Cardiac muscle cell (in vitro differentiated cells and primary cell): ENCODE measurements around the gene UBALD2. TPM values are rescaled to one million over a fixed set of nuclear protein-coding genes. Genes with fewer than 3 reads are reported as not detected.
"Not testable (repeated sequence)": the region's sequence is repeated elsewhere in the genome, so short reads cannot be mapped to it uniquely, and the experiment has no call there.

Source experiments
- DNase-seq, 2 donors: peaks; one replicate each; pipeline versions ENCODE4 v3.0.0 to v3.0.0-alpha.2; 2010 to 2017; ENCODE audit warnings: low read depth in 1 of 2, low spot score in 1 of 2
- H3K27ac ChIP-seq: fragments of 200-600 bp; sonication (generic); 2 replicates; pipeline ENCODE4 v1.5.1; 2016
- H3K27me3 ChIP-seq: fragments of 200-600 bp; sonication (generic); 2 replicates; pipeline ENCODE4 v1.6.0; 2016; ENCODE audit warnings: control low read depth
- H3K36me3 ChIP-seq: fragments of 200-600 bp; sonication (generic); 2 replicates; pipeline ENCODE4 v1.5.1; 2016; ENCODE audit warnings: control low read depth
- H3K4me1 ChIP-seq: fragments of 200-600 bp; sonication (generic); 2 replicates; pipeline ENCODE4 v1.8.1; 2017; ENCODE audit warnings: low read depth, mild to moderate bottlenecking, mixed run types
- H3K4me3 ChIP-seq: fragments of 200-600 bp; sonication (generic); 2 replicates; pipeline ENCODE4 v1.5.1; 2016; ENCODE audit warnings: mild to moderate bottlenecking
- H3K9me3 ChIP-seq: fragments of 200-600 bp; sonication (generic); 2 replicates; pipeline ENCODE4 v1.5.1; 2017; ENCODE audit warnings: low read depth, mild to moderate bottlenecking, control low read depth
- polyA plus RNA-seq: library from polyadenylated mRNA; unstranded; fragments of >200 nt; fragmentation: Nextera tagmentation; extraction: Ambion mirVana; gene quantifications from 2 replicates; pipeline ENCODE4 v1.2.1, GENCODE V29; 2016
- total RNA-seq: library from RNA; depleted of rRNA; stranded (reverse); fragments of >200 nt; gene quantifications from 2 replicates; pipeline ENCODE4 v1.2.3, GENCODE V29; 2016
- TF ChIP-seq, protein P1 (sequence below): IDR thresholded peaks from 2 replicates; pipeline ENCODE4 v1.5.1; 2012; ENCODE audit warnings: low read depth, mild to moderate bottlenecking, low read length

UBALD2 gene
- total and polyA plus RNA-seq, 2 experiments from 2014 or later = 13.2 to 23.2 TPM

- TF ChIP-seq, protein P1, sequence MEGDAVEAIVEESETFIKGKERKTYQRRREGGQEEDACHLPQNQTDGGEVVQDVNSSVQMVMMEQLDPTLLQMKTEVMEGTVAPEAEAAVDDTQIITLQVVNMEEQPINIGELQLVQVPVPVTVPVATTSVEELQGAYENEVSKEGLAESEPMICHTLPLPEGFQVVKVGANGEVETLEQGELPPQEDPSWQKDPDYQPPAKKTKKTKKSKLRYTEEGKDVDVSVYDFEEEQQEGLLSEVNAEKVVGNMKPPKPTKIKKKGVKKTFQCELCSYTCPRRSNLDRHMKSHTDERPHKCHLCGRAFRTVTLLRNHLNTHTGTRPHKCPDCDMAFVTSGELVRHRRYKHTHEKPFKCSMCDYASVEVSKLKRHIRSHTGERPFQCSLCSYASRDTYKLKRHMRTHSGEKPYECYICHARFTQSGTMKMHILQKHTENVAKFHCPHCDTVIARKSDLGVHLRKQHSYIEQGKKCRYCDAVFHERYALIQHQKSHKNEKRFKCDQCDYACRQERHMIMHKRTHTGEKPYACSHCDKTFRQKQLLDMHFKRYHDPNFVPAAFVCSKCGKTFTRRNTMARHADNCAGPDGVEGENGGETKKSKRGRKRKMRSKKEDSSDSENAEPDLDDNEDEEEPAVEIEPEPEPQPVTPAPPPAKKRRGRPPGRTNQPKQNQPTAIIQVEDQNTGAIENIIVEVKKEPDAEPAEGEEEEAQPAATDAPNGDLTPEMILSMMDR = no peak
- no peak for DNase-seq
- no peak overlapping the region for H3K4me3 ChIP-seq
- H3K27ac ChIP-seq = no peak overlapping the region
- no peaks in the 10 kb centered on the region for H3K9me3 ChIP-seq
- H3K27me3 ChIP-seq = no peaks in the 10 kb centered on the region
- H3K36me3 ChIP-seq = no peaks in the 10 kb centered on the region
- H3K4me1 ChIP-seq = peaks cover 3% of the 10 kb centered on the region
Measured at GRCh38 chr17:76253841-76254240, 11.3 kb upstream of the UBALD2 start.

DNA sequence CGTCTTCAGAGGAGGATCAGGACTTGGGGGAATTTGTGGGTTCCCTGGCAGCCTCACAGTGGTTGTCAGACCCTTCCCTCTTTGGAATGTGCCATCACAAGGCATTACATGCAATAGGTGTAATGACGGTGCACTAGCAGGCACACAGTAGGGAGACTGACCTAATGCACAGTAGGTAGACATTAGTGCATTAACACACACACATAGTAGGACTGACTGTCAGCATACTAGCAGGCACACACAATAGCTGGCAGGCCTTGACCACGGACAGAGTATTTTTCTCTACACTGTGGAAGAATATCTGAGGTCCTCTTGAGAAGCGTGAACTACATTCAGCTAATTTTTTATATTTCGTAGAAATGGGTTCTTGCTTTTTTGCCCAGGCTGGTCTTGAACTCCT is 10.9 kb upstream of the UBALD2 start:
- H3K9me3 ChIP-seq = no peaks in the 10 kb centered on the region
- H3K4me1 ChIP-seq = peaks cover 3% of the 10 kb centered on the region
- H3K4me3 ChIP-seq = no peak overlapping the region
- TF ChIP-seq, protein P1 = no peak
- no peak for DNase-seq
- H3K36me3 ChIP-seq = no peaks in the 10 kb centered on the region
- H3K27me3 ChIP-seq = no peaks in the 10 kb centered on the region
- no peak overlapping the region for H3K27ac ChIP-seq

DNA sequence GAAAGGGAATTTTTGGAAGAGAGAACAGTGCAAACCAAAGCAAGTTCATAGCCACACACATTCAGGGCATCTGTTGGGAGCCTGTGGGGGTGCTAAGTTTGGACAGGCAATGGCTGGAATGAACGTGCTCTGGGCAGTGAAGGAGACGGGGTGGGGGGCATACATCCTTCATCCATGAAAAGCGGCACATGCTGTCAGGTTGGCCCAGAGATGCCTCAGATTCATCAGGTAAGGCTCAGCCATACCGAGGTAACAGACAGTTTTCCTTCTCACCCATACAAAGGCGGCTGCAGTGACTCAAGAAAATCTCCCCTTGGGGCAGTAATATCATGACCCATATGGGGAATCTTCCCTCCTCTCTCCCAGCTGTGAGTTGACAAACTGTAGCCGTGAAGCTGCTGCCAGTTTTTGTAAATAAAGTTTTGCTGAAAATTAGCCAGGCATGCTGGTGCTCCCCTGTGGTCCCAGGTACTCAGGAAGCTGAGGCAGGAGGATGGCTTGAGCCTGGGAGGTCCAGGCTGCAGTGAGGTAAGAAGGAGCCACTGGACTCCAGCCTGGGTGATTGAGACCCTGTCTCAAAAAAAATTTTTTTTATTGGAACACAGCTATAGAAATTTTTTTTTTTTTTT is 9.2 kb upstream of the UBALD2 start:
- Histone ChIP-seq H3K4me1 (peaks cover 3% of the 10 kb centered on the region), H3K36me3 (no peaks in the 10 kb centered on the region), H3K9me3 (no peaks in the 10 kb centered on the region), H3K27me3 (no peaks in the 10 kb centered on the region), H3K27ac (no peak overlapping the region), H3K4me3 (no peak overlapping the region)
- TF ChIP-seq, protein P1 = no peak
- DNase-seq = no peak

DNA sequence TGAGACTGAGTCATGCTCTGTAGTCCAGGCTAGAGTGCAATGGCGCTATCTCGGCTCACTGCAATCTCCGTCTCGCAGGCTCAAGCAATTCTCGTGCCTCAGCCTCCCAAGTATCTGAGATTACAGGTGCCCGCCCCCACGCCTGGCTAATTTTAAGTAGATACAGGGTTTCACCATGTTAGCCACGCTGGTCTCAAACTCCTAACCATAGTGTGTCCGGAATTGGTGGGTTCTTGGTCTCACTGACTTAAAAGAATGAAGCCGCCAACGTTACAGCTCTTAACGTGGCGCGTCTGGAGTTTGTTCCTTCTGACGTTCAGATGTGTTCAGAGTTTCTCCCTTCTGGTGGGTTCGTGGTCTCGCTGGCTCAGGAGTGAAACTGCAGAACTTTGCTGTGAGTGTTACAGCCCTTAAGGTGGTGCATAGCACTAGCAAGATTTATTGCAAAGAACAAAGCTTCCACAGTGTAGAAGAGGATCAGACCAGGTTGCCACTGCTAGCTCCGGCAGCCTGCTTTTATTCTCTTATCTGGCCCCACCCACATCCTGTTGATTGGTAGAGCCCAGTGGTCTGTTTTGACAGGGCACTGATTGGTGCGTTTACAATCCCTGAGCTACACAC is 8.6 kb upstream of the UBALD2 start:
- not testable (repeated sequence) for H3K4me3 ChIP-seq, DNase-seq, H3K27ac ChIP-seq, H3K9me3 ChIP-seq, H3K27me3 ChIP-seq, H3K4me1 ChIP-seq, H3K36me3 ChIP-seq

- Histone ChIP-seq H3K4me1 (peaks cover 4% of the 10 kb centered on the region), H3K36me3 (no peaks in the 10 kb centered on the region), H3K27ac (no peak overlapping the region), H3K27me3 (no peaks in the 10 kb centered on the region), H3K9me3 (no peaks in the 10 kb centered on the region), H3K4me3 (no peak overlapping the region)
- no peak for DNase-seq
- TF ChIP-seq, protein P1 = no peak
Measured at GRCh38 chr17:76260220-76260619, 4.9 kb upstream of the UBALD2 start.

DNA sequence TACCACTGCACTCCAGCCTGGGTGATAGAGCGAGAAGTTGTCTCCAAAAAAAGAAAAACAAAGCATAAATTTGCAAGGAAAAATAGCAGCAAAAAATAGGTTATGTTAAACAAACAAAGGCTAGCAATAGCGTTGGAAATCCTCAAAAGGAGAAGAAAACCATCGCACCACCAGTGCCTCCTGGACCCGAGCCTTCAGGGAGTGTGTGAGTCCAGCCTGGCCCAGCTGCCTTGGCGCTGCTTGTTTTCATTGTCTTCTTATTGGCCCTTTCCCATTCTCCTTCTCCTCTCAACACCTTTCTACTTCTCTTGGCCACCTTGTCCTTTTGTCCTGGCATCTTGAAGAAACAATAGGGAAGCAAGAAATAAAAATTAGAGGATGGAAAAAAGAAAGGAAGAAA is 4.5 kb upstream of the UBALD2 start:
- H3K4me1 ChIP-seq = peaks cover 4% of the 10 kb centered on the region
- no peaks in the 10 kb centered on the region for H3K9me3 ChIP-seq
- no peak overlapping the region for H3K27ac ChIP-seq
- no peak for DNase-seq
- H3K36me3 ChIP-seq = no peaks in the 10 kb centered on the region
- TF ChIP-seq, protein P1 = no peak
- no peak overlapping the region for H3K4me3 ChIP-seq
- H3K27me3 ChIP-seq = no peaks in the 10 kb centered on the region
